HepG2 (cell line): Measurements from ENCODE around the gene FRK. TPM values are rescaled to one million over a fixed set of nuclear protein-coding genes. Genes with fewer than 3 reads are reported as not detected.

ENCODE experiments used
- AGO2 ChIP-seq: fragments of 200-400 bp; formaldehyde crosslinking; optimal IDR thresholded peaks from 2 replicates; pipeline ENCODE3; 2017; ENCODE audit warnings: mild to moderate bottlenecking, low read depth, low read length, moderate library complexity
- DMTF1 ChIP-seq: sonication (generic); formaldehyde crosslinking; IDR thresholded peaks from 2 replicates; pipeline ENCODE4 v1.4.0; 2020; ENCODE audit warnings: mild to moderate bottlenecking, missing genetic modification reagents
- GZF1 ChIP-seq: sonication (generic); formaldehyde crosslinking; IDR thresholded peaks from 2 replicates; pipeline ENCODE4 v1.5.1; 2020; ENCODE audit warnings: mild to moderate bottlenecking, missing genetic modification reagents
- HDAC2 ChIP-seq: sonication (generic); formaldehyde crosslinking; IDR thresholded peaks from 2 replicates; pipeline ENCODE4 v1.4.0; 2020; ENCODE audit warnings: missing genetic modification reagents
- HNF1A ChIP-seq, 2 experiments: sonication (generic) in 1 of 2; formaldehyde crosslinking in 1 of 2; IDR thresholded peaks; 2 replicates each; pipeline versions ENCODE4 v1.4.0 to v1.6.1; 2016 to 2020; ENCODE audit warnings: borderline replicate concordance in 1 of 2, low read depth in 1 of 2, mild to moderate bottlenecking in 1 of 2, missing genetic modification reagents in 1 of 2
- IRF2 ChIP-seq: IDR thresholded peaks from 2 replicates; pipeline ENCODE4 v1.6.1; 2018; ENCODE audit warnings: missing genetic modification reagents, missing compliant biosample characterization
- KDM6A ChIP-seq: IDR thresholded peaks from 2 replicates; pipeline ENCODE4 v1.6.1; 2016; ENCODE audit warnings: low read depth
- PAXIP1 ChIP-seq: sonication (generic); formaldehyde crosslinking; conservative IDR thresholded peaks from 2 replicates; pipeline ENCODE4 v1.4.0; 2020; ENCODE audit warnings: mild to moderate bottlenecking, missing genetic modification reagents, moderate library complexity
- PCBP2 ChIP-seq: fragments of 200-400 bp; formaldehyde crosslinking; optimal IDR thresholded peaks from 2 replicates; pipeline ENCODE3; 2018; ENCODE audit warnings: low read length, low read depth; ENCODE audit not compliant: poor library complexity, severe bottlenecking
- PHF8 ChIP-seq: sonication (generic); formaldehyde crosslinking; IDR thresholded peaks from 2 replicates; pipeline ENCODE4 v1.5.0; 2020; ENCODE audit warnings: missing genetic modification reagents
- RFXAP ChIP-seq: sonication (generic); formaldehyde crosslinking; IDR thresholded peaks from 2 replicates; pipeline ENCODE4 v1.4.0; 2020; ENCODE audit warnings: missing genetic modification reagents, borderline replicate concordance
- SETDB1 ChIP-seq: sonication (generic); formaldehyde crosslinking; IDR thresholded peaks from 2 replicates; pipeline ENCODE4 v1.5.1; 2020; ENCODE audit warnings: missing genetic modification reagents, mild to moderate bottlenecking, borderline replicate concordance
- SIX1 ChIP-seq: sonication (generic); formaldehyde crosslinking; IDR thresholded peaks from 2 replicates; pipeline ENCODE4 v1.4.0; 2020; ENCODE audit warnings: missing genetic modification reagents, borderline replicate concordance
- SNRNP70 ChIP-seq: fragments of 200-400 bp; formaldehyde crosslinking; IDR thresholded peaks from 2 replicates; pipeline ENCODE4 v1.6.1; 2017; ENCODE audit warnings: mild to moderate bottlenecking, low read depth, low read length, moderate library complexity
- SOX5 ChIP-seq: IDR thresholded peaks from 2 replicates; pipeline ENCODE4 v1.6.1; 2016; ENCODE audit warnings: borderline replicate concordance
- SYNCRIP ChIP-seq: fragments of 200-400 bp; formaldehyde crosslinking; IDR thresholded peaks from 2 replicates; pipeline ENCODE4 v1.6.1; 2018; ENCODE audit warnings: mild to moderate bottlenecking, low read depth, low read length; ENCODE audit not compliant: insufficient read depth
- ZMYM3 ChIP-seq: sonication (generic); formaldehyde crosslinking; IDR thresholded peaks from 2 replicates; pipeline ENCODE4 v1.5.1; 2020; ENCODE audit warnings: mild to moderate bottlenecking, missing genetic modification reagents
- ZNF263 ChIP-seq: sonication (generic); formaldehyde crosslinking; IDR thresholded peaks from 2 replicates; pipeline ENCODE4 v1.4.0; 2020; ENCODE audit warnings: missing genetic modification reagents
- ZNF282 ChIP-seq: fragments of 450-650 bp; IDR thresholded peaks from 2 replicates; pipeline ENCODE4 v1.6.1; 2018; ENCODE audit not compliant: partially characterized antibody
- ZNF776 ChIP-seq: sonication (generic); formaldehyde crosslinking; IDR thresholded peaks from 2 replicates; pipeline ENCODE4 v1.4.0; 2020; ENCODE audit warnings: mild to moderate bottlenecking, missing genetic modification reagents
- polyA plus RNA-seq, 8 experiments: library from polyadenylated mRNA; depleted of rRNA in 3 of 8; stranded (reverse) in 7 of 8; unstranded in 1 of 8; fragments of >200 nt; fragmentation: Illumina TruSeq in 4 of 8; extraction: Trizol in 4 of 8; gene quantifications; 2 replicates each; pipeline versions ENCODE4 v1.2.1 to v1.2.3, GENCODE V29; 2011 to 2016; ENCODE audit warnings: low read depth in 4 of 8, missing spikeins in 1 of 8, mixed read lengths in 1 of 8; ENCODE audit not compliant: insufficient read depth in 1 of 8
- total RNA-seq, 5 experiments: library from RNA; depleted of rRNA; stranded (reverse); fragments of >200 nt; fragmentation: Illumina TruSeq; extraction: Trizol; gene quantifications; 2 replicates each; pipeline ENCODE4 v1.2.3, GENCODE V29; 2016; ENCODE audit warnings: low read depth in 1 of 5

Gene FRK
- total and polyA plus RNA-seq, 2 of the 13 experiments (the other 11 are each of a cell fraction or from before 2014, with no cell fraction given) = 1.3 to 2.9 TPM

- TF ChIP-seq ZNF776 (CRISPR knock-in tag) (no peak), KDM6A (CRISPR knock-in tag) (0 out of 2 replicates have a peak, but pooled peaks have one; percentile 38), SETDB1 (CRISPR knock-in tag) (no peak), SNRNP70 (no peak), ZNF282 (no peak), PAXIP1 (CRISPR knock-in tag) (peak; percentile 69), ZMYM3 (CRISPR knock-in tag) (no peak), PCBP2 (no peak), IRF2 (peak; percentile 41; the same call in 1 of the 2 replicates), ZNF263 (CRISPR knock-in tag) (no peak), HNF1A (IDR thresholded peaks at IDR 0.05; ENCODE audit: low read depth) (no peak), HNF1A (CRISPR knock-in tag; IDR thresholded peaks at IDR 0.05; ENCODE audit: borderline replicate concordance) (no peak), SOX5 (CRISPR knock-in tag) (peak; percentile 93), AGO2 (no peak), SYNCRIP (no peak), HDAC2 (CRISPR knock-in tag) (0 out of 2 replicates have a peak, but pooled peaks have one; percentile 15), GZF1 (CRISPR knock-in tag) (no peak), PHF8 (CRISPR knock-in tag) (peak; percentile 31; the same call in 1 of the 2 replicates), SIX1 (CRISPR knock-in tag) (no peak), RFXAP (CRISPR knock-in tag) (peak; percentile 48; the same call in 1 of the 2 replicates), DMTF1 (CRISPR knock-in tag) (no peak)
These were observed 43.7 kb downstream of the FRK start (continued) for GRCh38 chr6:116016846-116017545.
